ENCODE results near the gene ADH1A.

GRCh38 chr4:99314211-99314610 is 23.4 kb upstream of the ADH1A start:
- TF ChIP-seq CTCF (IDR thresholded peaks at IDR 0.05) = no peak
- TF ChIP-seq POLR2AphosphoS5 (IDR thresholded peaks at IDR 0.05) = no peak
- no peak for TF ChIP-seq POLR2A (IDR thresholded peaks at IDR 0.05)
- TF ChIP-seq EP300 (IDR thresholded peaks at IDR 0.05) = no peak
